WERI-Rb-1 (cell line): ENCODE measurements around the gene NSMCE1.

Experiments
- DNase-seq: peaks from one replicate; pipeline ENCODE4 v3.0.0-alpha.2; 2020
- H3K27ac ChIP-seq: fragments of 250-450 bp; sonication (Bioruptor Pico); 2 replicates; pipeline ENCODE4 v1.5.1; 2020; ENCODE audit warnings: mild to moderate bottlenecking, moderate library complexity
- H3K27me3 ChIP-seq: fragments of 250-450 bp; sonication (Bioruptor Pico); 2 replicates; pipeline ENCODE4 v1.5.1; 2021; ENCODE audit warnings: mild to moderate bottlenecking, low read depth, moderate library complexity; ENCODE audit not compliant: insufficient read depth, severe bottlenecking
- H3K36me3 ChIP-seq: fragments of 250-450 bp; sonication (Bioruptor Pico); 2 replicates; pipeline ENCODE4 v1.5.1; 2020; ENCODE audit warnings: mild to moderate bottlenecking, moderate library complexity
- H3K4me3 ChIP-seq: 2 replicates; pipeline ENCODE4 v1.5.1; 2011; ENCODE audit warnings: low read depth, mild to moderate bottlenecking, control low read depth, low read length
- H3K9me3 ChIP-seq: fragments of 250-450 bp; sonication (Bioruptor Pico); 2 replicates; pipeline ENCODE4 v1.5.1; 2021; ENCODE audit warnings: mild to moderate bottlenecking, moderate library complexity; ENCODE audit not compliant: severe bottlenecking
- TF ChIP-seq, protein P1 (sequence below): IDR thresholded peaks from 2 replicates; pipeline ENCODE4 v1.5.1; 2011; ENCODE audit warnings: low read depth, mild to moderate bottlenecking, control low read depth, inconsistent platforms, low read length

Gene NSMCE1

DNA sequence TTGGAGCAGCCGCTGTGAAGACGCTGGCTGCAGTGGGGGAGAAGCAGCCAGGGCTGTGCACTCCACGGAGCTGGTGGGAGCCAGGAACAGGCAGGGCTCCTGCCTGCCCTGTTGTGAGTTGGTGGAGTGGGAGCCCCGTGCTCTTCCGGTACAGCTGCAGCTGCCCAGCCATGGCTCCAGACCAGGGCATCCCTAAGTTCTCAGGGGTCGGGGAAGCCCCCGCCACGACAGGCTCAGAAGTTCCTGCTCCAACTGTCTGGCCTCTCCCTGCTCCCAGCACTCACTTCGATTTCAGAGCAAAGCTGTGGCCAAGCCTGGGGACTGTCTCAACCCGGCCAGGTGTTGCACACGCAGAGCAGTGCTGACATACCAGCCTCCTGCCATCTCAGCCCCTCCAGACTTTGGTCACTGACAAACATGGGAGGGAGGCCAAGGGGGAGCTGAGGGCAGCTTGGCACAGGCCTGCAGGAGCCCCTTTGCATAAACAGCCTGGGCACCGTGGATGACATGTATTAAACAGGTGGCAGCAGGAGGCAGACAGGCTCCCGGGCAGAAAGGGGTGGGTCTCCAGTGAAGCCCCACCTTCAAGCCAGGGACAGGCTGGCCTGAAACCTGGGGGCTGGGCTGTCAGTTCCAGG lies 79.1 kb downstream of the NSMCE1 start:
- H3K27me3 ChIP-seq: no peaks in the 10 kb centered on the region
- H3K9me3 ChIP-seq: no peaks in the 10 kb centered on the region
- TF ChIP-seq, protein P1, sequence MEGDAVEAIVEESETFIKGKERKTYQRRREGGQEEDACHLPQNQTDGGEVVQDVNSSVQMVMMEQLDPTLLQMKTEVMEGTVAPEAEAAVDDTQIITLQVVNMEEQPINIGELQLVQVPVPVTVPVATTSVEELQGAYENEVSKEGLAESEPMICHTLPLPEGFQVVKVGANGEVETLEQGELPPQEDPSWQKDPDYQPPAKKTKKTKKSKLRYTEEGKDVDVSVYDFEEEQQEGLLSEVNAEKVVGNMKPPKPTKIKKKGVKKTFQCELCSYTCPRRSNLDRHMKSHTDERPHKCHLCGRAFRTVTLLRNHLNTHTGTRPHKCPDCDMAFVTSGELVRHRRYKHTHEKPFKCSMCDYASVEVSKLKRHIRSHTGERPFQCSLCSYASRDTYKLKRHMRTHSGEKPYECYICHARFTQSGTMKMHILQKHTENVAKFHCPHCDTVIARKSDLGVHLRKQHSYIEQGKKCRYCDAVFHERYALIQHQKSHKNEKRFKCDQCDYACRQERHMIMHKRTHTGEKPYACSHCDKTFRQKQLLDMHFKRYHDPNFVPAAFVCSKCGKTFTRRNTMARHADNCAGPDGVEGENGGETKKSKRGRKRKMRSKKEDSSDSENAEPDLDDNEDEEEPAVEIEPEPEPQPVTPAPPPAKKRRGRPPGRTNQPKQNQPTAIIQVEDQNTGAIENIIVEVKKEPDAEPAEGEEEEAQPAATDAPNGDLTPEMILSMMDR: no peak
- no peak overlapping the region for H3K4me3 ChIP-seq
- peak; percentile 36 for DNase-seq
- H3K36me3 ChIP-seq: no peaks in the 10 kb centered on the region
- H3K27ac ChIP-seq: no peak overlapping the region

DNA sequence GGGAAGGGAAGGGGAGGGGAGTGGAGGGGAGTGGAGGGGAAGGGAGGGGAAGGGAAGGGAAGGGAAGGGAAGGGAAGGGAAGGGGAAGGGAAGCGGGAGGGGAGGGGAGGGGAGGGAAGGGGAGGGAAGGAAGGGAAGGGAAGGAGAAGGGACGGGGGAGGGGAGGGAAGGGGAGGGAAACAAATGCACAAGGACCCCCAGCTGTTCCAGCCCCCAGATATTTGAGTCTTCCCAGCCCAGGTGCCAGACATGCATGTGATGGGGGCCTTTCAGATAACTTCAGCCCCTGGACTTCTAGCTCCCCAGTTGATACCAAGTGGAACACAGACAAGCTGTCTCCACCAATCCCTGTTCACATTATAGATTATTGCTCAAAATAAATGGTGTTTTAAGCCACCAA lies 79.9 kb downstream of the NSMCE1 start:
- H3K27me3 ChIP-seq: no peaks in the 10 kb centered on the region
- no peaks in the 10 kb centered on the region for H3K36me3 ChIP-seq
- DNase-seq: no peak
- no peaks in the 10 kb centered on the region for H3K9me3 ChIP-seq
- no peak overlapping the region for H3K4me3 ChIP-seq
- no peak overlapping the region for H3K27ac ChIP-seq
- TF ChIP-seq, protein P1: no peak

DNA sequence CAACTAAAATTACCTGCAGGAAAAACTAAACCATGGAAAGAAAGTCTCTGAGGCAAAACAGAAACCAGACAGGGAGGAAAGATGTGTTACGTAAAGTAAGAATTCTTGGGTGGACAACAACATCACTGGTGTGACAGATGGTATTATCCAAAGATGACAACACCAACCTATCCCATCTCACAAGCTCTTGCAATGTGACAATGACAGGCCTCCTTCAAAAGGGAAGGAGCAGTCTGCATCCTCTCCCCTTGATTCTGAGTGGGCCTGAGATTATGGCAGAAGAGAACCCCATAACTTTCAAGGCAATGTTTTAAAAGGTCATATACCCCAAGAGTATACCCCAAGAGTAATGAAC lies 82.8 kb downstream of the NSMCE1 start:
- TF ChIP-seq, protein P1: no peak
- DNase-seq: no peak
- H3K27me3 ChIP-seq: no peaks in the 10 kb centered on the region
- H3K4me3 ChIP-seq: no peak overlapping the region
- no peaks in the 10 kb centered on the region for H3K36me3 ChIP-seq
- no peak overlapping the region for H3K27ac ChIP-seq
- H3K9me3 ChIP-seq: no peaks in the 10 kb centered on the region

DNA sequence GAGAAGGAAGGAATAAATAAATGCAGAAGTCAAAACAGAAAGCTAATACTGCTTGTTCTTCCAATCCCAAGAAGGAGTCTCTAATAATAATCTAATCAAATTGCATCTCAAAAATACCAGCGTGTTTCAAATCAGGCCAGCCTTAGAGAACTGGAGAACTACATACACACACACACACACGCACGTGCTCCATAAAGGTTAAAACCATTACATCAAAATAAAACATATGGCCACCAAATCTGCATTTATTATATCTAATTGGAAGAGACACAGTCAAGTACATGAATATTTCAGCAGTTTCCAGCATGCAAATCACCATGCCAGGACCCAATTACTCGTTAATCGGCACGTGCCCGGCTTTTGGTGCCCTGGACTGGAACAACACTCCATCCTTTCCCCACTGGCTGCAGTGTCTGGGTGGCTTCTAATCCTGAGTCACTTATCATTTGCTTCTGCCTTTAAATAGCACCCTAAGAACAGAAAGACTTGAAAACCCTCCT lies 85.6 kb downstream of the NSMCE1 start:
- Histone ChIP-seq H3K27ac (no peak overlapping the region), H3K4me3 (no peak overlapping the region), H3K36me3 (no peaks in the 10 kb centered on the region), H3K9me3 (no peaks in the 10 kb centered on the region), H3K27me3 (no peaks in the 10 kb centered on the region)
- TF ChIP-seq, protein P1: no peak
- no peak for DNase-seq

DNA sequence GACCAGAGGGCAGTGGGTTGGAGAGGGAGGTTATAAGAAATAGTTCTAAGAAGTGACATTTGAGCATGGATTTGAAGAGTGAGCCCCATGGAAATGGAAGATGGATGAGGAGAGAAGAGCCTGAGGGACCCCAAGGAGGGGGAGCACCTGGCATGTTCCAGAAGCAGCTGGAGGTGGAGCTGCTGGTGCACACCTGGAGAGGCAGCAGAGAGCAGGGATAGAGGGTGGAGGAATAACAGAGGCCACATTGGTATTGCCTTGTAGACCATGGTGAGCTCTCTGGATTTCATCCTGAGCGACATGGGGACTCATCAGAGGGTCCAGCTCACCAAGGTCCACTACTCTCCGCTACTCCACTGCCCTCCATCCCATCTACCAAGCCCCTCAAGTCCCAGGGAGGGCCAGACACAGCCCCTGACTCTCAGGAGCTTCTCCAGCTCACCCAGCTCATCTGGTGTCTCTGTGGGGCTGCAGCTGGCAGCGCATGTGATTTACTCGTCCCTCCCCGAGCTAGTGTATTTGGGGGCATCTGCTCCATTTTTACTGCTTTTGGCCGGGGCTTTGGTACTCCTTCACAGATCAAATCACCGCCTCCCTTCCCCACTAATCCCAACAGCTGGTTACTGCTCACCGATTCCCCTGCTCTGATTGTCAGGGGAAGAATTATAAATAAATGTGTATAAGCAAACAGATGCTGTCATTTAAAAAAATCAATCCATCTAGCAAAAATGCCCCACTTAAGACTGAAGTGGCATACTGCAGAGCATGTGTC lies 87.4 kb downstream of the NSMCE1 start:
- no peak for DNase-seq
- no peaks in the 10 kb centered on the region for H3K27me3 ChIP-seq
- H3K27ac ChIP-seq: no peak overlapping the region
- H3K9me3 ChIP-seq: no peaks in the 10 kb centered on the region
- H3K4me3 ChIP-seq: no peak overlapping the region
- no peaks in the 10 kb centered on the region for H3K36me3 ChIP-seq
- TF ChIP-seq, protein P1: peak; percentile 70
